ENCODE measurements around the gene PFN1. TPM values are rescaled to one million over a fixed set of nuclear protein-coding genes. Genes with fewer than 3 reads are reported as not detected.

The PFN1 gene
- total RNA-seq, 4 donors from 2014 or later, result 920 to 1,441 (median 1,060) TPM

- ATAC-seq, result no peak
- peak overlapping the region; percentile 27 to 96 (median 92) for H3K27ac ChIP-seq
- WGBS, 2 donors (ENCODE audit: low coverage in 1 of 2), result no CpG with 5 or more reads among the region's 16 CpGs
- TF ChIP-seq POLR2A (IDR thresholded peaks at IDR 0.05), result no peak
- TF ChIP-seq, protein P1, sequence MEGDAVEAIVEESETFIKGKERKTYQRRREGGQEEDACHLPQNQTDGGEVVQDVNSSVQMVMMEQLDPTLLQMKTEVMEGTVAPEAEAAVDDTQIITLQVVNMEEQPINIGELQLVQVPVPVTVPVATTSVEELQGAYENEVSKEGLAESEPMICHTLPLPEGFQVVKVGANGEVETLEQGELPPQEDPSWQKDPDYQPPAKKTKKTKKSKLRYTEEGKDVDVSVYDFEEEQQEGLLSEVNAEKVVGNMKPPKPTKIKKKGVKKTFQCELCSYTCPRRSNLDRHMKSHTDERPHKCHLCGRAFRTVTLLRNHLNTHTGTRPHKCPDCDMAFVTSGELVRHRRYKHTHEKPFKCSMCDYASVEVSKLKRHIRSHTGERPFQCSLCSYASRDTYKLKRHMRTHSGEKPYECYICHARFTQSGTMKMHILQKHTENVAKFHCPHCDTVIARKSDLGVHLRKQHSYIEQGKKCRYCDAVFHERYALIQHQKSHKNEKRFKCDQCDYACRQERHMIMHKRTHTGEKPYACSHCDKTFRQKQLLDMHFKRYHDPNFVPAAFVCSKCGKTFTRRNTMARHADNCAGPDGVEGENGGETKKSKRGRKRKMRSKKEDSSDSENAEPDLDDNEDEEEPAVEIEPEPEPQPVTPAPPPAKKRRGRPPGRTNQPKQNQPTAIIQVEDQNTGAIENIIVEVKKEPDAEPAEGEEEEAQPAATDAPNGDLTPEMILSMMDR (IDR thresholded peaks at IDR 0.05), result no peak
- no peak for TF ChIP-seq POLR2AphosphoS5 (IDR thresholded peaks at IDR 0.05)
- no peak for TF ChIP-seq EP300 (IDR thresholded peaks at IDR 0.05)
- H3K4me3 ChIP-seq, result peak overlapping the region; percentile 88 to 89
- H3K9me3 ChIP-seq, result no peaks in the 10 kb centered on the region
- peaks cover 0 to 62% of the 10 kb centered on the region in 2 donors for H3K36me3 ChIP-seq
- H3K27me3 ChIP-seq, result no peaks in the 10 kb centered on the region
- H3K4me1 ChIP-seq, result peaks cover 0 to 65% (median 26%) of the 10 kb centered on the region in 3 donors
Observed at GRCh38 chr17:4939546-4939795, 8.9 kb downstream of the PFN1 start.

DNA sequence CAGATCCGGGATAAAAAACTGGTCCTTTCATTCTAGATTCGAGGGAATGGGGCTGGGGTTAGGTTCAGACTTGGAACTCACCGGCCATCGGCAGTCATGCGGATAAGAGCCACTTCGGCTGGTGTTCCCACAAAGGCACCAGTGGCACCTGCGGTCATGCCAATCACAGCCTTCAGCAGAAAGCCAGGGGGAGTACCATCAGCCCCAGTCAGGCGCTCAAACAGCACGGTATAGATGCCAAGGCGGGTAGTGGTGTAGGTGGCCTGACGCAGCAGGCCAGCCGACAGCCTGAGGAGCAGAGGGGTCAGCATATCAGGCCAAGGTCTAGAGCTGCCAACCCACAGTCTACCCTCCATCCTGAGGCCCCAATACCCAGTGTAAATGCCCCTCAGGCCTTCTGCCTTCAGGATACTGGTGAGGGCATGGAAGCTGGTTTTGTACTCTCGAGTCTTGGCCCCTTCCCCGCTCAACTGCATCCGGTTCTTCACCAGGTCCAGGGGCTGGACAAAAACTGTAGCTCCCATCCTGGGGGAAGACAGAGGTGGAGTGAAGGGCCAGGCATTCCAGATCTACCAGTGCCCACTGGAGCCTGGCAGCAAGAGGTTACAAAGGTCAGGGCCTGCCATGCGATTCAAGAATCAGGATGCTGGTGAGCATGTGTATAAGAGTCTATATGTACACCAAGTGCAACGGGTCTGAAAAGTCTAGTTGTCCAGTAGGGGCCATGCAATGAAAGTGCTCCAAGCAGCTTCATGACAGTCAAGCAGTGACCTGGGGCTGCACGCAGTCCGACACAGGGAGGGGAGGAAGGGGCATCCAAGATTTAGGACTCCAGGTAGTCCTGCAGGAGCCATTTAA lies 9.4 kb downstream of the PFN1 start:
- ATAC-seq, result no peak
- TF ChIP-seq POLR2AphosphoS5 (IDR thresholded peaks at IDR 0.05), result no peak
- TF ChIP-seq, protein P1 (IDR thresholded peaks at IDR 0.05), result no peak
- no peak for TF ChIP-seq POLR2A (IDR thresholded peaks at IDR 0.05)
- TF ChIP-seq EP300 (IDR thresholded peaks at IDR 0.05), result no peak

DNA sequence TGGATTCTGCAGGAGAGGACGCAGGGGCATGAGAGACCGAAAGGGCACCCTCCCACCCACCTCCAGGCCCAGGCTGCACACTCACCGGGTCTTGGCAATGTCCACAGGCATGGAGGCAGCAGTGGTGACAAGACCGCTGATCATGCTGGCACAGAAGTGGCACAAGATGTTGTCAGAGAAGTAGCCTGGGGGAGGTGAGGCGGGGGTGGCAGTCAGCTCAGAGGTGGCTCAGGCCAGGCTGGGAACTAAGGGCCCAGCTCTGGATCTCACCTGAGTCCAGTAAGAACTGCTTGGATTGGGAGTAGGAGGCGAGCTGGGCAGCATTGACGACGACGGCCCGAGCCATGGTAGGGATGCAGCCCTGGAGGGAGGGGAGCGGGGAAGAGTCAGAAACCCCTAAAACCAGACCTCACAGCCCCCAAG lies 10.2 kb downstream of the PFN1 start:
- peaks cover 0 to 63% (median 25%) of the 10 kb centered on the region in 3 donors for H3K4me1 ChIP-seq

More for the DNA sequence above, 9.4 kb downstream of the PFN1 start:
- Histone ChIP-seq H3K27ac (peak overlapping the region; percentile 27 to 96 (median 92)), H3K4me3 (peak overlapping the region; percentile 88 to 89), H3K36me3 (peaks cover 0 to 57% of the 10 kb centered on the region in 2 donors), H3K9me3 (no peaks in the 10 kb centered on the region), H3K27me3 (no peaks in the 10 kb centered on the region), H3K4me1 (peaks cover 0 to 65% (median 25%) of the 10 kb centered on the region in 3 donors)
- 75 to 100% methylated on average over 1 to 4 of the region's 19 CpGs for WGBS, 2 donors (ENCODE audit: low coverage in 1 of 2)

DNA sequence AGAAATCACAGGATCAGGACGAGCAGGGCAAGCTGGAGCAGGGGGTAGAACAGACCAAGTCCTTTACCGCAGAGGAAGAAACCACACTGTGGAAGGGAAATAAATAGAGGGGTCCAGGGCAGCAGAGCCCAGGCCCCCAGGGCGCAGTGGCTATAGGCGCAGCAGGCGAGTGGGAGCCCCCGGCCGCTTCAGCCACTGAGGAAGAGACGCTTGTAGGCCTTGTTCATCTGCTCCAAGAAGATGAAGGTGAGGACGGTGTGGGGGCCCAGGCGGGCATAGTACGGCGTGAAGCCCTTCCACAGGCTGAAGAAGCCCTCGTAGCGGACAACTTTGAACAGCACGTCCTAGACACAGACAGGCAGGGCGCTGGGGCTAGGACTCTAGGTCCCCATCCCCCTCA lies 10.8 kb downstream of the PFN1 start:
- Histone ChIP-seq H3K9me3 (no peaks in the 10 kb centered on the region), H3K4me3 (no peak overlapping the region), H3K4me1 (peaks cover 0 to 58% (median 25%) of the 10 kb centered on the region in 3 donors), H3K27me3 (no peaks in the 10 kb centered on the region), H3K27ac (peak overlapping the region in 2 of 4 donors; percentile 90 to 96), H3K36me3 (peaks cover 0 to 43% of the 10 kb centered on the region in 2 donors)
- TF ChIP-seq POLR2AphosphoS5 (IDR thresholded peaks at IDR 0.05) (no peak), EP300 (IDR thresholded peaks at IDR 0.05) (no peak), POLR2A (IDR thresholded peaks at IDR 0.05) (no peak)
- TF ChIP-seq, protein P1 (IDR thresholded peaks at IDR 0.05), result no peak
- ATAC-seq, result no peak
- 92% methylated on average over 6 of the region's 16 CpGs; no CpG with 5 or more reads in 1 of the 2 donors for WGBS, 2 donors (ENCODE audit: low coverage in 1 of 2)

More for the DNA sequence above, 10.2 kb downstream of the PFN1 start:
- H3K9me3 ChIP-seq, result no peaks in the 10 kb centered on the region
- peak overlapping the region in 1 of 2 donors; percentile 88 for H3K4me3 ChIP-seq
- WGBS, 2 donors (ENCODE audit: low coverage in 1 of 2), result 83% methylated on average over 1 of the region's 11 CpGs; no CpG with 5 or more reads in 1 of the 2 donors
- H3K27ac ChIP-seq, result peak overlapping the region in 3 of 4 donors; percentile 90 to 96 (median 93)
- peaks cover 0 to 48% of the 10 kb centered on the region in 2 donors for H3K36me3 ChIP-seq
- no peak for TF ChIP-seq POLR2A (IDR thresholded peaks at IDR 0.05)
- TF ChIP-seq EP300 (IDR thresholded peaks at IDR 0.05), result no peak
- TF ChIP-seq, protein P1 (IDR thresholded peaks at IDR 0.05), result no peak
- no peak for TF ChIP-seq POLR2AphosphoS5 (IDR thresholded peaks at IDR 0.05)
- no peaks in the 10 kb centered on the region for H3K27me3 ChIP-seq
- ATAC-seq, result no peak
